B cell (primary cell): ENCODE results near the gene FBXO2. TPM values are rescaled to one million over a fixed set of nuclear protein-coding genes. Genes with fewer than 3 reads are reported as not detected.

Source experiments
- ATAC-seq: fragments of 200-7000 bp; cut with Tn5 transposase; one replicate; pipeline ENCODE4 v1.10.0; 2021; ENCODE audit warnings: low read depth, mild to moderate bottlenecking, moderate number of reproducible peaks, moderate library complexity
- CTCF ChIA-PET: fragments of 350-600 bp; sonication (Branson Sonifier 250); formaldehyde crosslinking; loops from one replicate; lab custom pipeline; 2021; ENCODE audit warnings: antibody characterized with exemption, inconsistent platforms; lab: Charles Lee
- POLR2A ChIA-PET: fragments of 350-600 bp; sonication (Branson Sonifier 250); formaldehyde crosslinking; loops from one replicate; lab custom pipeline; 2021; ENCODE audit warnings: antibody characterized with exemption; lab: Charles Lee
- DNase-seq: peaks from one replicate; pipeline ENCODE4 v3.0.0; 2013
- H2AFZ ChIP-seq: 2 replicates; pipeline ENCODE4 v1.6.1; 2012; ENCODE audit warnings: mild to moderate bottlenecking, low read depth, low read length; ENCODE audit not compliant: insufficient read depth, poor library complexity, severe bottlenecking
- H3K27ac ChIP-seq, 2 donors: 1 replicate in 1 of 2; 2 replicates in 1 of 2; pipeline ENCODE4 v1.5.1; 2012 to 2013; ENCODE audit warnings: low read length in 2 of 2, mild to moderate bottlenecking in 2 of 2, moderate library complexity in 1 of 2
- H3K27me3 ChIP-seq, 4 experiments: fragments of 200-600 bp in 1 of 4; sonication (generic) in 1 of 4; replicated peaks in 1 of 4; 1 replicate in 2 of 4; 2 replicates in 2 of 4; pipeline versions ENCODE4 v1.6.1 to v1.7.0; 2013 to 2016; ENCODE audit warnings: low read length in 3 of 4, mild to moderate bottlenecking in 2 of 4, mixed read lengths in 1 of 4, moderate library complexity in 1 of 4; ENCODE audit not compliant: insufficient read depth in 4 of 4, control insufficient read depth in 3 of 4; ENCODE audit errors: control extremely low read depth in 1 of 4
- H3K36me3 ChIP-seq, 2 experiments: replicated peaks in 1 of 2; 1 replicate in 1 of 2; 2 replicates in 1 of 2; pipeline versions ENCODE4 v1.6.1 to v1.7.1; 2013; ENCODE audit warnings: low read length in 1 of 2; ENCODE audit not compliant: insufficient read depth in 2 of 2, control insufficient read depth in 1 of 2; ENCODE audit errors: control extremely low read depth in 1 of 2, extremely low read depth in 1 of 2
- H3K4me1 ChIP-seq, 2 donors: fragments of 200-600 bp in 1 of 2; sonication (generic) in 1 of 2; 1 replicate in 1 of 2; 2 replicates in 1 of 2; pipeline versions ENCODE4 v1.5.1 to v1.6.1; 2013 to 2017; ENCODE audit warnings: low read length in 2 of 2; ENCODE audit not compliant: control insufficient read depth in 2 of 2, insufficient read depth in 2 of 2
- H3K4me2 ChIP-seq: replicated peaks from 2 replicates; pipeline ENCODE3; 2012; ENCODE audit warnings: mild to moderate bottlenecking, low read depth, low read length; ENCODE audit not compliant: poor library complexity, severe bottlenecking
- H3K4me3 ChIP-seq, 5 experiments: fragments of 200-600 bp in 1 of 5; sonication (generic) in 1 of 5; 1 replicate in 3 of 5; 2 replicates in 2 of 5; pipeline versions ENCODE4 v1.5.1 to v1.7.0; 2011 to 2016; ENCODE audit warnings: low read length in 4 of 5, mild to moderate bottlenecking in 4 of 5, low read depth in 2 of 5, control low read depth in 1 of 5, moderate library complexity in 1 of 5; ENCODE audit not compliant: insufficient read depth in 1 of 5; ENCODE audit errors: control extremely low read depth in 1 of 5, extremely low read depth in 1 of 5
- H3K79me2 ChIP-seq: fragments of 200-600 bp; sonication (generic); one replicate; pipeline ENCODE4 v1.6.0; 2016; ENCODE audit warnings: low read length; ENCODE audit not compliant: control insufficient read depth, insufficient read depth
- H3K9ac ChIP-seq: fragments of 200-600 bp; sonication (generic); 2 replicates; pipeline ENCODE4 v1.6.1; 2017; ENCODE audit warnings: mild to moderate bottlenecking, low read length, moderate library complexity
- H3K9me3 ChIP-seq, 3 donors: one replicate each; pipeline versions ENCODE4 v1.6.1 to v1.7.1; 2013; ENCODE audit warnings: low read length in 2 of 3; ENCODE audit not compliant: control insufficient read depth in 2 of 3, insufficient read depth in 1 of 3; ENCODE audit errors: control extremely low read depth in 1 of 3
- H4K20me1 ChIP-seq: 2 replicates; pipeline ENCODE4 v1.6.0; 2012; ENCODE audit warnings: mild to moderate bottlenecking, low read length; ENCODE audit not compliant: insufficient read depth, control insufficient read depth, poor library complexity, severe bottlenecking
- H3K27ac Mint-ChIP-seq: one replicate; pipeline ENCODE4 v1.8.0; 2021; ENCODE audit warnings: mixed read lengths
- H3K27me3 Mint-ChIP-seq: one replicate; pipeline ENCODE4 v1.8.0; 2021; ENCODE audit warnings: mixed read lengths
- H3K4me1 Mint-ChIP-seq: one replicate; pipeline ENCODE4 v1.8.0; 2021; ENCODE audit warnings: mixed read lengths
- H3K4me3 Mint-ChIP-seq: one replicate; pipeline ENCODE4 v1.8.0; 2021; ENCODE audit warnings: mixed read lengths
- H3K9me3 Mint-ChIP-seq: one replicate; pipeline ENCODE4 v1.8.0; 2022; ENCODE audit warnings: mixed read lengths; ENCODE audit not compliant: insufficient read depth
- CTCF ChIP-seq: fragments of 200-600 bp; IDR thresholded peaks from one replicate; pipeline ENCODE4 v1.8.0; 2022; ENCODE audit warnings: antibody characterized with exemption, mild to moderate bottlenecking
- EZH2 ChIP-seq: IDR thresholded peaks from 2 replicates; pipeline ENCODE4 v1.6.1; 2012; ENCODE audit warnings: borderline replicate concordance, low read depth, mild to moderate bottlenecking, moderate library complexity, low read length; ENCODE audit not compliant: insufficient read depth, poor library complexity, severe bottlenecking
- WGBS: methylation state at CpG from one replicate; pipeline ENCODE4 v1.1.5; 2013; ENCODE audit warnings: missing lambda C conversion rate; ENCODE audit not compliant: insufficient coverage; 5-methylcytosine and 5-hydroxymethylcytosine counted together
- intact Hi-C: fragments of 100-400 bp; cut with micrococcal nuclease; formaldehyde crosslinking; loops from one replicate; pipeline ENCODE4 v1.10.0; 2022
- polyA plus RNA-seq: library from polyadenylated mRNA; depleted of rRNA; stranded (reverse); fragments of >200 nt; gene quantifications from 2 replicates; pipeline ENCODE4 v1.2.3, GENCODE V29; 2012
- total RNA-seq, 2 donors: library from RNA; stranded (reverse); fragments of 120-200 nt in 1 of 2; gene quantifications; 1 replicate in 1 of 2; 2 replicates in 1 of 2; pipeline versions ENCODE4 v1.2.3 to v1.2.4, GENCODE V29; 2013 to 2022

Gene FBXO2
- total and polyA plus RNA-seq, 2 donors (not counting 1 experiment from before 2014, with no cell fraction given): 9.6 TPM

GRCh38 chr1:11701551-11701961, 47.3 kb upstream of the FBXO2 start:
- Mint-ChIP-seq H3K4me3 (no peak overlapping the region), H3K27me3 (peaks cover 16% of the 10 kb centered on the region), H3K9me3 (no peaks in the 10 kb centered on the region), H3K27ac (no peak overlapping the region), H3K4me1 (no peaks in the 10 kb centered on the region)
- no peak overlapping the region for H3K4me2 ChIP-seq
- H3K36me3 ChIP-seq: no peaks in the 10 kb centered on the region
- 78% methylated on average over 14 of the region's 15 CpGs for WGBS
- DNase-seq (no peak), ATAC-seq (no peak)
- no peaks in the 10 kb centered on the region for H4K20me1 ChIP-seq
- no peaks in the 10 kb centered on the region for H3K79me2 ChIP-seq
- intact Hi-C loops: no loop called here
- ChIA-PET CTCF (interaction anchor here (0.6 kb wide), 1 partner anchor 76 kb away, joined by 3 read pairs; no protein-coding TSS in a partner anchor), POLR2A (no interaction called here)
- no peaks in the 10 kb centered on the region for H3K9me3 ChIP-seq
- no peak overlapping the region for H3K27ac ChIP-seq
- H2AFZ ChIP-seq: no peak overlapping the region
- H3K4me3 ChIP-seq: no peak overlapping the region
- peaks cover 0 to 20% (median 2%) of the 10 kb centered on the region in 4 experiments for H3K27me3 ChIP-seq
- TF ChIP-seq CTCF (no peak), EZH2 (no peak)
- no peak overlapping the region for H3K9ac ChIP-seq
- H3K4me1 ChIP-seq: no peaks in the 10 kb centered on the region

- Mint-ChIP-seq H3K9me3 (no peaks in the 10 kb centered on the region), H3K27ac (no peak overlapping the region), H3K27me3 (peaks cover 16% of the 10 kb centered on the region), H3K4me1 (no peaks in the 10 kb centered on the region), H3K4me3 (no peak overlapping the region)
- TF ChIP-seq CTCF: no peak
- no peak for TF ChIP-seq EZH2
- 57% methylated on average over 25 of the region's 34 CpGs for WGBS
- Histone ChIP-seq H3K9me3 (no peaks in the 10 kb centered on the region), H2AFZ (no peak overlapping the region), H3K4me2 (no peak overlapping the region), H3K4me1 (no peaks in the 10 kb centered on the region), H3K27ac (no peak overlapping the region), H3K79me2 (no peaks in the 10 kb centered on the region), H3K9ac (no peak overlapping the region), H3K36me3 (no peaks in the 10 kb centered on the region), H4K20me1 (no peaks in the 10 kb centered on the region), H3K4me3 (no peak overlapping the region), H3K27me3 (peaks cover 0 to 22% (median 2%) of the 10 kb centered on the region in 4 experiments)
- POLR2A ChIA-PET: no interaction called here
- ATAC-seq (no peak), DNase-seq (no peak)
- intact Hi-C loops: no loop called here
- CTCF ChIA-PET: interaction anchor here (0.6 to 1.0 kb wide), 2 partner anchors 14 to 77 kb away, joined by 3 read pairs; no protein-coding TSS in a partner anchor
Observed at GRCh38 chr1:11700601-11701467, 46.6 kb upstream of the FBXO2 start.
